Measurements from ENCODE around the gene ZNF526.

Gene ZNF526

DNA sequence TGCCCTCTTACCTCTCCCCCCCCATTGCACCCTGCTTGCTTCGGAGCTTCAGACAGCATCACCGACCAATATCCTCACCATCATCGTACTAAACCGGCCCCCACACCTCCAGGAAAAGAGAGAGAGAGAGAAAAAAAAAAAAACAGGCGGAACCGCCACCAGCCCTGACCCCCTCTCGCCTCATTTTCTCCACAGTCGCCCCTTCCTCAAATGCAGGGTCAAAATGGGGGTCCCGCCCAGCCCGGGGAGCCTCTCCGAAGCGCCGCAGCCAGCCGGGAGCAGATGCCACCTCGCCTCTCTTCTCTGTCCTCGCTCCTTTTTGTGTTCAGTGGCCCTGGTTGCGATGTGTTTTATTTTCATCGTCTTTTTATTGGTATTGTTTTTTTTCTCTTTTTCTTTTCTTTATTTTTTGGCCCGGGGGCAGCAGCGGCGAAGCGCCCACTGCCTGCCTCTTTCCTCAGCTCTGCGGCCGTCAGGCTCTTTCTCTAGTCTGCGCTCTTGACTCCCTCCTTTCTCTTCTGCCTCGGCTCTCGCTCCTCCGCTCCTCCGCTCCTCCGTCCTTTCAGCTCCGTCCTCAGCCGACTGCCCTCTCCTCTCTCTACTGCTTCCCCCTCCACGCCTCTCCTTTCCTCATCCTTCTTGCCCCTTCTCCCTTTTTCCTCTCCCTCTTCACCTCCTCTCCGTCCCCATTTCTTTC lies 44.0 kb upstream of the ZNF526 start (continued):
- TF ChIP-seq ZNF138 (tag by site-specific recombination; IDR thresholded peaks at IDR 0.05; ENCODE audit: borderline replicate concordance) (no peak), ZNF214 (tag by site-specific recombination; IDR thresholded peaks at IDR 0.05; ENCODE audit: borderline replicate concordance) (no peak), ZNF274 (IDR thresholded peaks at IDR 0.05; ENCODE audit: low read length) (no peak), ZNF274 (tag by site-specific recombination; IDR thresholded peaks at IDR 0.05; ENCODE audit: borderline replicate concordance) (no peak), ZNF362 (tag by site-specific recombination; IDR thresholded peaks at IDR 0.05) (no peak), ZNF830 (tag by site-specific recombination; IDR thresholded peaks at IDR 0.05; ENCODE audit: low read depth) (no peak), ZNF121 (tag by site-specific recombination; IDR thresholded peaks at IDR 0.05) (no peak), MYNN (tag by site-specific recombination; IDR thresholded peaks at IDR 0.05; ENCODE audit: borderline replicate concordance) (no peak), ZNF324 (tag by site-specific recombination; IDR thresholded peaks at IDR 0.05) (no peak), PRDM1 (tag by site-specific recombination; IDR thresholded peaks at IDR 0.05) (peak; percentile 99), ZNF202 (tag by site-specific recombination; IDR thresholded peaks at IDR 0.05; ENCODE audit: borderline replicate concordance) (no peak), SALL2 (tag by site-specific recombination; IDR thresholded peaks at IDR 0.05; ENCODE audit: borderline replicate concordance) (no peak), ZNF354C (tag by site-specific recombination; IDR thresholded peaks at IDR 0.05; ENCODE audit: borderline replicate concordance, low read depth) (no peak), ZNF558 (tag by site-specific recombination; IDR thresholded peaks at IDR 0.05) (no peak), ZNF560 (tag by site-specific recombination; IDR thresholded peaks at IDR 0.05; ENCODE audit: borderline replicate concordance) (no peak), ZNF175 (tag by site-specific recombination; IDR thresholded peaks at IDR 0.05) (no peak), ZNF521 (tag by site-specific recombination; IDR thresholded peaks at IDR 0.05) (no peak), EGR2 (tag by site-specific recombination; IDR thresholded peaks at IDR 0.05; ENCODE audit: low read depth) (peak; percentile 46; the same call in 1 of the 2 replicates), ZNF660 (tag by site-specific recombination; IDR thresholded peaks at IDR 0.05) (no peak), ZNF266 (tag by site-specific recombination; IDR thresholded peaks at IDR 0.05; ENCODE audit: low read depth) (no peak), ZNF2 (tag by site-specific recombination; IDR thresholded peaks at IDR 0.05) (no peak), ZNF571 (tag by site-specific recombination; IDR thresholded peaks at IDR 0.05) (no peak), ZFHX2 (tag by site-specific recombination; conservative IDR thresholded peaks at IDR 0.05) (peak; percentile 68), KLF7 (tag by site-specific recombination; IDR thresholded peaks at IDR 0.05; ENCODE audit: borderline replicate concordance) (no peak), ZEB2 (tag by site-specific recombination; IDR thresholded peaks at IDR 0.05) (peak; percentile 48; the same call in 1 of the 2 replicates), ZNF140 (tag by site-specific recombination; IDR thresholded peaks at IDR 0.05) (no peak), ZNF518A (tag by site-specific recombination; conservative IDR thresholded peaks at IDR 0.05; ENCODE audit: low read depth) (no peak), KLF1 (tag by site-specific recombination; IDR thresholded peaks at IDR 0.05) (no peak), ZNF629 (tag by site-specific recombination; IDR thresholded peaks at IDR 0.05) (no peak), ZNF48 (tag by site-specific recombination; IDR thresholded peaks at IDR 0.05) (no peak)
- TF ChIP-seq, protein P1, sequence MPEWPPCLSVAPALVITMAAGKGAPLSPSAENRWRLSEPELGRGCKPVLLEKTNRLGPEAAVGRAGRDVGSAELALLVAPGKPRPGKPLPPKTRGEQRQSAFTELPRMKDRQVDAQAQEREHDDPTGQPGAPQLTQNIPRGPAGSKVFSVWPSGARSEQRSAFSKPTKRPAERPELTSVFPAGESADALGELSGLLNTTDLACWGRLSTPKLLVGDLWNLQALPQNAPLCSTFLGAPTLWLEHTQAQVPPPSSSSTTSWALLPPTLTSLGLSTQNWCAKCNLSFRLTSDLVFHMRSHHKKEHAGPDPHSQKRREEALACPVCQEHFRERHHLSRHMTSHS (tag by site-specific recombination; IDR thresholded peaks at IDR 0.05), result no peak
- TF ChIP-seq, protein P2, sequence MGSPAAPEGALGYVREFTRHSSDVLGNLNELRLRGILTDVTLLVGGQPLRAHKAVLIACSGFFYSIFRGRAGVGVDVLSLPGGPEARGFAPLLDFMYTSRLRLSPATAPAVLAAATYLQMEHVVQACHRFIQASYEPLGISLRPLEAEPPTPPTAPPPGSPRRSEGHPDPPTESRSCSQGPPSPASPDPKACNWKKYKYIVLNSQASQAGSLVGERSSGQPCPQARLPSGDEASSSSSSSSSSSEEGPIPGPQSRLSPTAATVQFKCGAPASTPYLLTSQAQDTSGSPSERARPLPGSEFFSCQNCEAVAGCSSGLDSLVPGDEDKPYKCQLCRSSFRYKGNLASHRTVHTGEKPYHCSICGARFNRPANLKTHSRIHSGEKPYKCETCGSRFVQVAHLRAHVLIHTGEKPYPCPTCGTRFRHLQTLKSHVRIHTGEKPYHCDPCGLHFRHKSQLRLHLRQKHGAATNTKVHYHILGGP (tag by site-specific recombination; IDR thresholded peaks at IDR 0.05), result no peak

Data from HEK293 (cell line).